ENCODE measurements around the gene MEGF10.

Gene MEGF10

GRCh38 chr5:127411381-127411780 lies 120.8 kb downstream of the MEGF10 start:
- DNase-seq (ENCODE audit: low read depth) = no peak

- DNase-seq (ENCODE audit: low read depth) = no peak
Observed at GRCh38 chr5:127412698-127413097, 122.1 kb downstream of the MEGF10 start.

- no peak for DNase-seq (ENCODE audit: low read depth)
Observed at GRCh38 chr5:127415034-127415433, 124.4 kb downstream of the MEGF10 start.

GRCh38 chr5:127416906-127417305 lies 126.3 kb downstream of the MEGF10 start:
- DNase-seq (ENCODE audit: low read depth) = no peak

- no peak for DNase-seq (ENCODE audit: low read depth)
Observed at GRCh38 chr5:127417528-127417927, 126.9 kb downstream of the MEGF10 start.

GRCh38 chr5:127418367-127418766 lies 127.8 kb downstream of the MEGF10 start:
- no peak for DNase-seq (ENCODE audit: low read depth)

GRCh38 chr5:127418974-127419682 lies 128.5 kb downstream of the MEGF10 start:
- DNase-seq (ENCODE audit: low read depth) = no peak

GRCh38 chr5:127419683-127420257 lies 129.2 kb downstream of the MEGF10 start:
- no peak for DNase-seq (ENCODE audit: low read depth)

GRCh38 chr5:127420758-127421157 lies 130.2 kb downstream of the MEGF10 start:
- DNase-seq (ENCODE audit: low read depth) = no peak

GRCh38 chr5:127421471-127421870 lies 130.9 kb downstream of the MEGF10 start:
- no peak for DNase-seq (ENCODE audit: low read depth)

- no peak for DNase-seq (ENCODE audit: low read depth)
Observed at GRCh38 chr5:127423173-127423798, 132.7 kb downstream of the MEGF10 start.

- no peak for DNase-seq (ENCODE audit: low read depth)
Observed at GRCh38 chr5:127425037-127425436, 134.4 kb downstream of the MEGF10 start.

GRCh38 chr5:127425868-127426267 lies 135.3 kb downstream of the MEGF10 start:
- DNase-seq (ENCODE audit: low read depth) = no peak

- no peak for DNase-seq (ENCODE audit: low read depth)
Observed at GRCh38 chr5:127426661-127427060, 136.1 kb downstream of the MEGF10 start.

- no peak for DNase-seq (ENCODE audit: low read depth)
Observed at GRCh38 chr5:127428276-127428675, 137.7 kb downstream of the MEGF10 start.

- DNase-seq (ENCODE audit: low read depth) = no peak
Observed at GRCh38 chr5:127428748-127429147, 138.2 kb downstream of the MEGF10 start.

GRCh38 chr5:127429928-127430327 lies 139.3 kb downstream of the MEGF10 start:
- DNase-seq (ENCODE audit: low read depth) = no peak

- no peak for DNase-seq (ENCODE audit: low read depth)
Observed at GRCh38 chr5:127430627-127431026, 140.0 kb downstream of the MEGF10 start.

GRCh38 chr5:127431977-127432585 lies 141.5 kb downstream of the MEGF10 start:
- DNase-seq (ENCODE audit: low read depth) = no peak

GRCh38 chr5:127433526-127433925 lies 142.9 kb downstream of the MEGF10 start:
- DNase-seq (ENCODE audit: low read depth) = no peak

GRCh38 chr5:127434588-127434987 lies 144.0 kb downstream of the MEGF10 start:
- no peak for DNase-seq (ENCODE audit: low read depth)

- no peak for DNase-seq (ENCODE audit: low read depth)
Observed at GRCh38 chr5:127435821-127436220, 145.2 kb downstream of the MEGF10 start.

- DNase-seq (ENCODE audit: low read depth) = no peak
Observed at GRCh38 chr5:127439644-127440043, 149.0 kb downstream of the MEGF10 start.
